NOMO-1 treated with dmso at 0.1 percent for 144 hours (cell line): ENCODE measurements around the gene PNKD.

Experiments used
- DNase-seq: peaks from one replicate; lab custom pipeline; 2025; ENCODE audit not compliant: unreplicated experiment; lab: John Stamatoyannopoulos, UW

PNKD gene

DNA sequence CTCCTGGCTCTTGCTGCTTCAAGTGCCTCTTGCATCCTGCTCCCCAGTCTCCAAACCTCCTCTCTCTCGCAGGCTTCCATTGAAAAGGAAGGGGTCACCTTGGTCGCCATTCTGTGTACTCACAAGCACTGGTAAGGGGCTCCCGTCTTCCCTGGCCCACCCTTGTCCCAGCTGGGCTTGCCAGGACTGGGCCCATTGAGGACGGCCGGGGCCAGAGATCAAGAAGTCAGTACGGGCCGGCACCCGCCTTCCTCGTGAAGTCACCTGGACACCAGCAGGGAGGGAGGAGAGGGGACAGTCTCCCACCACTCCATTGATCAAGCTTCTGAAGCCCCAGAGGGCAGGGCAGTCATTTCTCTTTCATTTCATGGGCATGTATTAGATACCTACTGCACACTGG, 70.3 kb downstream of the PNKD start:
- DNase-seq: no peak

DNA sequence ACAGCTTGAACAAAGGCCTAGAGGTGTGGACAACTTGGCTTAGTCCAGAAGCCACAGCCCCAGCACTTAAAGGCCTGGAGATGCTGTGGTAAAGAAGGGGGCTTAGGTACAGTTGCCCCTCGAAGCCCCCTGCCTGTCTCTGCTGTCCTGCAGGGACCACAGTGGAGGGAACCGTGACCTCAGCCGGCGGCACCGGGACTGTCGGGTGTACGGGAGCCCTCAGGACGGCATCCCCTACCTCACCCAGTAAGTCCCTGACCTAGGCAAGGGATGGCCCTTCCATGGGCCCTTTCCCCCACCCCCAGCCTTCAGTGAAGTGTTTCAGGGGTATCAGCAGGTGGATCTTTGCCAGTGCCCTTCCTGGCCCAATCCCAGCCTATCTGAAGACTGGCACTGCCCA, 71.1 kb downstream of the PNKD start:
- no peak for DNase-seq

DNA sequence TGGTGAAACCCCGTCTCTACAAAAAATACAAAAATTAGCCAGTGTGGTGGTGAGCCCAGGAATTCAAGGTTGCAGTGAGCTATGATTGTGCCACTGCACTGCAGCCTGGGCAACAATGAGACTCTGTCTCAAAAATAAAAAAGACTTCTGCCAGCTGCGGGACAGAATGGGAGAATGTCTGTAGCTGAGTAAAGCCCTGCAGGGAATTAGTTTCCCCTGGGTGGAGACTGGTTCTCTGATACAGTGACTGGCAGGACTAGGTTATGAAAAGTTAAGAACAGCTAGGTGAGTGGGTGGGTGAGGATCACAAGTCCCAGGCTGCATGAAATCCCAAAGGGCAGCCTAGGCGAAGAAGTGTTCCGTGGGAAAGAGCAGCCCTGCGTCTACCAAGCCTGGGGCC, 72.5 kb downstream of the PNKD start:
- no peak for DNase-seq

DNA sequence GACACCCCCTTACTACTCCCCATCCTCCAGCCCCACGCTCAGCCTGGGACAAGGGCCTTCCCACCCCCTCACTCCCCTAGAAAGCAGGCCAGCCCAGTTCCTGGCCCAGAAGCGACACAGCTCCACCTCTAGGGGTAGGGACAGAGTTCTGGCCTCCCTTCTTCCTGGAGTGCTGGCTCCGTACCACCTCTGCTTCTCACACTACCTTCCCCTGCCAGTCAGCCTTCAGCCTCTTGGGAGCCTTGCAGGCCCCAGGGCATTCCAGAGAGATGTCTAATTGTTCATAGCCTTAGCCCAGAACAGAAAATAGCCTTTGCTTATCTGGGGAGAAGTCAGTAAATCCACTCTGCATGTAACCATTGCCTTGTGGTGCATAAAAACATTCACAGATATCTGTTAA, 73.3 kb downstream of the PNKD start:
- no peak for DNase-seq

DNA sequence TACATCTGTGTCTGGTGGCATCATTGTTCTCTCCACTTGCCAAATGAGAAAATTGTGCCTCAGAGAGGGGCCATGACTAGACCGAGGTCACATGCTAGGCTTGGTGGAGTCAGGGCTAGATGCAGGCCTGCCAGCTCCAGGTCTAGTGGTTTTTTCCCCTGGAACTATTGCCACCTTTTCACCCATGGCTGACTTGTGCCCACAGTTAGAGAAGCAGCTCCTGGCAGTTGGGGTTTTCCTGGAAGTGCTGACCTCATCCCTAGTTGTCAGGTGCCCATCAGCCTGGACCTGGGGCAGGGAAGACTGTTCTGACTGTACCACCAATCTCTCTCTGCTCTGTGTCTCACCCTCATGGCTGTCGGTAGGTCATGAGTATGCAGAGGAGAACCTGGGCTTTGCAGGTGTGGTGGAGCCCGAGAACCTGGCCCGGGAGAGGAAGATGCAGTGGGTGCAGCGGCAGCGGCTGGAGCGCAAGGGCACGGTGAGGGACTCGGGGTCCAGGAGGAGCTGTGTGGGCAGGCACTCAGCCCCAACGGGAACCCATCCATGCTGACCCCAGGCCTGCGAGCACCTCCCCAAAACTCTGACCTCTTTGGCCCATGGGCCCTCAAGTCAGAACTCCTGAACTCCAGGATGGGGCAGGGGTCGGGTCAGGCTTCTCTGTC, 73.9 kb downstream of the PNKD start:
- DNase-seq: no peak

DNA sequence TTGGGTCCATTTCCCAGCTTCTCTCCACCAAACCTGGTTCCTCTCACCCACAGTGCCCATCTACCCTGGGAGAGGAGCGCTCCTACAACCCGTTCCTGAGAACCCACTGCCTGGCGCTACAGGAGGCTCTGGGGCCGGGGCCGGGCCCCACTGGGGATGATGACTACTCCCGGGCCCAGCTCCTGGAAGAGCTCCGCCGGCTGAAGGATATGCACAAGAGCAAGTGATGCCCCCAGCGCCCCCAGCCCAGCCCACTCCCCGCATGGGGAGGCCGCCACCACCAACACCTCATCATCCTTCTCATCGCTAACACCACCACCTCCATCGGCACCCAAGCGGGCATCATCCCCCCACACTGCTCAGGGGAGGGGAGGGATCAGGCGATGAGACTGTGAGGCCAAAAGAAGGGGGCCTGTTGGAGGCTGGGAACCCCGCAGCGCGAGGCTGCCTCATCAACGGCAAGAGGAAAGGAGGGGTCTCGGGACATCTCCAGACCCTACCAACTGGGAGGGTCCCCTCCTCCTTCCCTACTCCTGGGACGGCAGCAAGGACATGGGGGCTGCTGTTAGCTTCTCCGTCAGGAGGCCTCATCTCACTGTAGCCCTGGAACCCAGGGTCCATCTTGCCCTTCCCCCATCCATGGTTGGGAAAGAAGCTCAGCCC, 74.6 kb downstream of the PNKD start:
- no peak for DNase-seq

DNA sequence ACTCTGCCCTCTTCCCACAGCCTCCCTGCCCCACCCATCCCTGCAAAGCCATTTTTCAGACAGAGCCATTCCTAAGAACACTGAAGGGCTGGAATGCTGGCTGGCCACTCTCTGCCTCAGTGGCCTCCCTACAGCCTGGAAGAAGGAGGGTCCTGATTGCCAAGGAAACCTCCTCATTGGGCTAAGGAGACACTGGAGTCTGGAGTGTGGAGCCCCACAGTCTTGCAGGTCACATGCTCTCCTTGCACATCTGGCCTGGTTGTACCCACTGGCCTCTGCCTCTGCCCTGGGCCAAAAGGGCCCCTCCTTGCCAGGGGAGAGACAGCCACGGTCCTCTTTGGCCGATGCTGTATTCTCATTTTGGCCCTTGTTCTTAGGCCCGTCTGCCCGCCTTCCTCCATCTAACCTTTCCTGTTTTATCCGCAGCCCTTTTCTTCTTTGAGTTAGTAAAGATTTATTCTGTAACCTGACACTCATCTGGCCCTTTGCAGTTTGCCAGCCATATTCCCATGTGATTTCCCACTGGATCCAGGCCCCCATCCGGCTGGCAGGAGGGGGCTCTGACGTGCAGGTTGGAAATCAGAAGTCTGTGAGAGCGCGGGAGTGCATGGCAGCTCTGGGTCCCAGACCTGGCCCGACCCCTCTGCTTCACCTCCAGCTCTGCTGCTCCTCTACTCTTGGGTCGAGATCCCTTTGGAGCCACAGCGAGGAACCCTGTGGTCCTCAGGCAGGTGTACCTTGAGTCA, 75.3 kb downstream of the PNKD start:
- DNase-seq: no peak

DNA sequence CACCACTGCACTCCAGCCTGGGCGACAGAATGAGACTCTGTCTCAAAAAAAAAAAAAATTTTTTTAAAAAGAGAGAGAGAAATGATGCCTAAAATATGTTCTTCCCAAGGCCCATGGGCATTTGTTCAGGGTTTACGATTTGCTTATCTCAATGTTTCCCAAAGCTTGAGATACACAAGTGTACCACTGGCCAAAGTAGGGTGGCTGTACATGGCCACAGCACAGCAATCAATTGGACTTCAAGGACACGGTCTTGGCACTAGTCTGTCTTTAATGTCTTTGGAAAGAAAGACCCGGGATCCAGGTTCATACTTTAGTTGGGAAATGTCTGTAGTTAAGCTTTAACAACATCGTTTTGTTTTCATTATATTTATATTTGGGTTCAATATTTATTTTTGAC, 76.9 kb downstream of the PNKD start:
- DNase-seq: no peak

DNA sequence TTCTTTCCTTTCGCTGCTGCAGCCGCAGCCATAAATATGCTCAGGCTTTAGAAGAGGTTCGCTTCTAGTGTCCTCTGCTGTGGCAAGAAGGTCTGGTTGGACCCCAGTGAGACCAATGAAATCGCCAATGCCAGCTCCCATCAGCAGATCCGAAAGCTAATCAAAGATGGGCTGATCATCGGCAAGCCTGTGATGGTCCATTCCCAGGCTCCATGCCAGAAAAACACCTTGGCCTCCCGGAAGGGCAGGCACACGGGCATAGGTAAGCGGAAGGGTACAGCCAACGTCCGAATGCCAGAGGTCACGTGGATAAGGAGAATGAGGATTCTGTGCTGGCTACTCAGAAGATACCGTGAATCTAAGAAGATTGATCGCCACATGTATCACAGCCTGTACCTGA, 83.7 kb downstream of the PNKD start:
- no peak for DNase-seq

DNA sequence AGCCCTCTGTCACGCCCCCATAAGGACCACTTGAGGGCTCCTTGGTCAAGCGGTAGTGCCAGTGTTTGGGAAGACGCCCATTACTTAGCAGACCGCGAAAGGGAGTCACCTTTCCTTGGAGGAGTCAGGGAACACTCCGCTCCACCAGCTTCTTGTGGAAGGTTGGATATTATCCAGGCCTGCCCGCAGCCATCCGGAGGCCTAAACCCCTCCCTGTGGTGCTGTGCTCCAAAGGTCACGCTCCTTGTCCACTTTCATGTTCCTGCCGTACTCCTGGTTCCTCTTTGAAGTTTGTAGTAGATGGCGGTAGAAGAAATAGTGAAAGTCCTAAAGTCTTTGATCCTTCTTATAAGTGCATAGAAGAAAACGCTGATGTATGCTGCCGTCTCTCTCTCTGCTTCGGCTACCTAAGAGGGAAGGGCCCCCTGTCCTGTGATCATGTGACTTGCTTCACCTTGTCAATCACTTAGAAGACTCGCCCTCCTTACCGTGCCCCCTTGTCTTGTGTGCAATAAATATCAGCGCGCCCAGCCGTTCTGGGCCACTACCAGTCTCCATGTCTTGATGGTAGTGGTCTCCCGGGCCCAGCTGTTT, 84.6 kb downstream of the PNKD start:
- no peak for DNase-seq

DNA sequence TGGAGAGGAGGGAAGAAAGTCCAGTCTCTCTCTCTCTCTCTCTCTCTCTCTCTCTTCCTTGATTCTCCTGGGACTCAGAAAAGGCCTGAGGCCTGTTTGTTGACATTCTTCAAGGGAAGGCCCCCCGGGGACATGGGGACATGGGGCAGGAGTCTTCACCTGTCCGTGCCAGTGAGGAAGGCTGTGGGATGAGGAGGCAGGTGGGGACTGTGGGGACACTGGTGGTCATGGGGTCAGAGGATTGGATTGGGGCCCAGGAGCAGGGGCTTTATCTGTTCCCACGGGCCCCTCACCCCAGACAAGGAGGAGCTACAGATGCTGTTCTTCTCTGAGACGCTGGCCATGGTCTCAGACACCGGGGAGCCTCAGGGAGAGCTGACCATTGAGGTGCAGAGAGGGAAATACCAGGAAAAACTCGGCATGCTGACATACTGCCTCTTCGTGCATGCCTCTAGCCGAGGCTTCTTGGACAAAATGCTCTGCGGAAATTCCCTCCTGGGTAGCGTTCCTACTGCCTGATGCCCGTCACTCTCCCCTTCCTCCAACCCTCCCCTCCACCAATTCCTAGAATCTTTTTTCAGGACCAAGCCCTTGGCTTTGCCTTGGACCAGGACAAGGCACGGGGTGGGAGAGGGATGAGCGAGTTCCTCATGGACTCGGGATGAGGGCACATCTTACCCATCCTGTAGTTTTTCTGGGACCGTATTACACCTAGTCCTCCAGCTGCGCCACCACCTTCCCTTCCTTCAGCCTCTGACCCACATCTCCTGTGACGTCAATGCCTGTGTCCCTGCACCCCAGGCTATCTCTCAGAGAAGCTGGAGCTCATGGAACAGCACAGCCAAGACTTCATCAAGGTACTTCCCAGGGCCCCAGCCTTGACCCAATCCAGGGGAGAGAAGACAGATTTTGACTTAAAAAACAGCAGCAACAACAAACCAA, 87.2 kb downstream of the PNKD start:
- DNase-seq: no peak

DNA sequence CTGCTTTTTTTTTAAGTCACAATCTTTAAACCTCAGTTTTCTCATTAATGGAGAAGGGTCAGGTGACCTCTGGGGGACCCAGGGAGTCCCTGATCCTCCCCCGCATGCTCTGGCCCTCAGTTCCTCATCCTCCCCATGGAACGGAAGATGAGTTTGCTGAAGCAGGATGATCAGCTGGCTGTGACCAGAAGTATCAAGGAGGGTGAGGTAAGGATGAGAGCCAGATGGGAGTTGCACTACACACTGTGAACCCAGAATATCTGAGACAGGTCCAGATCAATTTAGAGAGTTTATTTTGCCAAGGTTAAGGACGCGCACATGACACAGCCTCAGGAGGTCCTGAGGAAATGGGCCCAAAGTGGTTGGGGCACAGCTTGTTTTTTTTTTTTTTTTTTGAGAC, 90.1 kb downstream of the PNKD start:
- no peak for DNase-seq

DNA sequence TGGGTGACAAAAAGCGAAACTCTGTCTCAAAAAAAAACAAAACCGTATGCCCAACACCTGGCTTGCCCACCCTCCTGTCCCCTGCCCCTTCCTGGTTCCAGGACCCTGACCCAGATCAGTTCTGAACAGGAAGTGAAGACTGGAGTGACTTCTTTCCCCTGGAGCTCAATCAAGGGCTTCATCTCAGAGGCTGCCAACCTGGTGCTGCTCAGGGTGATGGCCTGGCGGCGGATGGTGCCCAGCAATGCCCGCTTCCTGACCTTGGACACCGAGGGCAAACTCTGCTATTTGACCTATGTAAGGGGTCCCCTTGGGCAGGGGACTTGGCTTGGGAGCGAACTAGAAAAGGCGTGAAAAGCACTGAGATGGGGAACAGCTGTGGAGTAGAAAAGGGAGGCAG, 92.3 kb downstream of the PNKD start:
- DNase-seq: no peak

DNA sequence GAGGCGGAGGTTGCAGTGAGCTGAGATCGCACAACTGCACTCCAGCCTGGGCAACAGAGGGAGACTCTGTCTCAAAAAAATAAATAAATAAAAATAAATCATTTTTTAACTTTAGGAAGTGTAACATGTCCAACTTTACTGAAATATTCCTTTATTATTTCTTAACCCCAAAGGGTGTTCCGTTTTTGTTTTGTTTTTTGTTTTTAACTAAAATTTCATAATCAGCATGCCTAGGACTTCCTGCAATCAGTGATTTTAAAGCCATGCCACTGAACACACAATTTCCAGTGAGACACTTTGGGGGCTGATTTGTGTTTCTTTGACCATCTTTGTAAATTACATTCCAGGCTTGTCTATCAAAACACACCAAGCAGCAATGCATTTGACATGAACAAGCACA, 93.4 kb downstream of the PNKD start:
- no peak for DNase-seq

DNA sequence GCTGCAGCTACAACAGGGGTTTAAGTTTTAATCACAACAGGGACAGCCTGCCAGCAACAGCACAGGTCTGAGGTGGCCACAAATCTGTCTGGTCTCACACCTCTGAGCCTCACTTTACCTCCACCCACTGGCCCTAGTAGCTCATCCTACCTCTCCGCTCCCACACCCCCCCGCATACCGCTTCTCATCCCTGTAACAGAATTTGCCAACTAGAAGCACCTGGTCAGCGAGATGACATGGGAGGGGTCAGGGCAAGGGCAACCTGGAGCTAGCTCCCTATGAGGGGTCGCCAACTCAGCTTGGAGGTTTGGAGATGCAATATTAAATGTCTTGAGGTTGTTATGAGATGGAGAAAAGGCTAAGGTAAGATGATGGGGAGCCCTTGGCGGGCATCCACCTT, 93.9 kb downstream of the PNKD start:
- DNase-seq: no peak

DNA sequence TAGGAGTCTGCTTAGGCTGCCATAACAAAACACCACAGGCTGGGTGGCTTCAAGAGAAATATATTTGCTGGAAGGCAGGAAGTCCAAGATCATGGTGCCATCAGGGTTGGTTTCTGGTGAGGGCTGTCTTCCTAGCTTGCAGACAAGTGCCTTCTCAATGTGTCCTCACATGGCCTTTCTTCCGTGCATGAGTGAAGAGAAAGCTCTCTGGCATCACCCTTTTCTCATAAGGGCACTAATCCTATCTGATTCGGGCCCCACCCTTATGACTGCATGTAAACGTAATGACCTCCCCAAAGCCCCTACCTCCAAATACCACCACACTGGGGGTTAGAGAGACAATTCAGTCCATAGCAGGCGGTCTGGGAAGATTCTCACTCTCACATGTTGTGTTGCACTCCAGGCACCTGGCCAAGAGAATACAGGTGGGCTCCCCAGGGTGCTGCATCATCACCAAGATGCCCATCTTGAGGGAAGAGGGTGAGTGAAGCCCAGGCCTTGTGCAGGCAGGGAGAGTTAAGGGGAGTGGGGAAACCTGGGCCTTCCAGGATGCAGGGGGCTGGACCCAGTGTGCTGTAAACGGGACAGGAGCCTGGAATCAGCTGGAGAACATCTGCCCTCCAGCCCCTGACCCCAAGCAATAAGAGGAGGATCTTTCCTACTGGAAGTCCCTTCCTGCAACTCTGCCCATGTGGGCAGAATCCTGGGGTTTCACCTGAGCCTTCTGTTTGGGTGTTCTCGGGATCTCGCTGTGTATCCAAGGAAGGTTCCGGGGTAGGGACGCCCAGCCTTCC, 96.5 kb downstream of the PNKD start:
- DNase-seq: no peak

DNA sequence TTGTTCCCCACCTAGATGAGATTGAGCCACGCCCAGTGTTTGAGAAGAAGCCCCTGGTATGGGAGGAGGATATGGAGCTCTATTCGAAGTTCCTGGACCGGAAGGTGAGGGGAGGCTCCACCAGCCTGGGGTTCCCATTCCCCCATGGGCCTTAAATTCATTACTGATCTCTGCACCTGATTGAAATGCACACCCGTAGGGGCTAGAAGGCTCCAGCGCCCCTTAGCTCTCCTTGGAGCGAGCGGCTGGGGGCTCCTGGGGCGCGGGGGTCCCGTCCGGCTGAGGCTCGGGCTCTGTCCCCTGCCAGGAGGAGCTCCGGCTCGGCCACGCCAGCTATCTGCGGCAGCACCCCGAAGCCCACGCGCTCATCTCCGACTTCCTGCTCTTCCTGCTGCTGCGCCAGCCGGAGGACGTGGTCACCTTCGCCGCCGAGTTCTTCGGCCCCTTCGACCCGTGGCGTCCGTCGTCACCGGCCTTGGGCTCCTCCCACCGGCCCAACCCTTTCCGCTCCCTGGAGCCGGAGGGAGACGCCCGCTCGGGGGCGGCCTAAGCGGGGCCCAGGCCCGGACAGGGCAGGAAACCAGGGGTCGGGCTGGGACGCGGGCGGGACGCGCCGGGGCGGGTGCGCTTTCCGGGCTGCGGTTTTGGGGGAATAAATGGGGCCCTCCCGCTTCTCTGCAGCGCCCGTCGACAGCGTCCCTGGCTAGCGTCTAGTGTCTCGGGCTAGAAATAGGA, 97.3 kb downstream of the PNKD start:
- DNase-seq: peak; percentile 89

DNA sequence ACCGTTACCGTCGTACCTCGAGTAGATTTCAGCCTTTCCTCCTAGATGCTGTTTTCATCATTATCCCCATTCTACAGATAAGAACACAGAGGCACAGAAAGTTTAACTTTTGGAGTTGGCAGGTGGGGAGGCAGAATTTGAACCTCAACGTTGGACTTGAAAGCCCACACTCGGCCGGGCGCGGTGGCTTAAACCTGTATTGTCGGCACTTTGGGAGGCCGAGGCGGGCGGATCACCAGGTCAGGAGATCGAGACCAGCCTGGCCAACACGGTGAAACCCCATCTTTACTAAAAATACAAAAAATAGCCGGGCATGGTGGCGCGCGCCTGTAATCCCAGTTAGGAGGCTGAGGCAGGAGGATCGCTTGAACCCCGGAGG, 97.8 kb downstream of the PNKD start:
- DNase-seq: no peak

DNA sequence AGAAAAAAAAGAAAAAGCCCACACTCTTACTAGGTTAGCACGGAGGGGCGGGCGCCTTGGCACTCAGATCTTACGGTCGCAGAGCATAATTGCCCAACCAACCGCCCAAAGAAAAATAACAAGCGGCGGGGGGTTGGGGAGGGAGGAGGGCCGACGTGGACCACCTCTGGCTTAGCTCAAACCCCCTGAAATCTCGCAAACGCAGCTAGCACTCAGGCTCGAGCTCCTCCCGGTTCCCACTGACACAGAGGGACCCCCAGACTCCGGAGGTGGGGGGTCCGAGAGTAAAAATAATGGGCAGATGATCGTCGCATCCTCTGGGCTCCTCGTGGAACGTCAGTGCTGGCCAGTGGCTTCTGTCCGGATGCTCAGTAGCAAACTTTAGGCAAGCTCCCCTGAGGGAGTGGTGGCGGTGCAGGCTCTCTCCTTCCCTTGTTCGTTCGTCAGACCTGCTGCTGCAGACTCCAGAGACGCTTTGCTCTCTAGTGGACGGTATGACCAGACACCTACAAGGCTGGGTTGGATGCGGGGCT, 98.4 kb downstream of the PNKD start:
- no peak for DNase-seq
